H9 (cell line): ENCODE data around the gene ETV2. TPM values are rescaled to one million over a fixed set of nuclear protein-coding genes. Genes with fewer than 3 reads are reported as not detected.

Experiments used
- DNase-seq: peaks from one replicate; pipeline ENCODE4 v3.0.0-alpha.2; 2017
- H2AFZ ChIP-seq: one replicate; pipeline ENCODE4 v1.6.1; 2013; ENCODE audit warnings: mild to moderate bottlenecking, low read length, control low read depth, moderate library complexity
- H2AK5ac ChIP-seq: 2 replicates; pipeline ENCODE4 v1.6.1; 2013; ENCODE audit warnings: low read length, control low read depth, mixed read lengths; ENCODE audit not compliant: insufficient read length
- H2BK120ac ChIP-seq: one replicate; pipeline ENCODE4 v1.6.1; 2013; ENCODE audit warnings: low read depth, mild to moderate bottlenecking, low read length, control low read depth, inconsistent platforms; ENCODE audit not compliant: poor library complexity, severe bottlenecking
- H2BK12ac ChIP-seq: 2 replicates; pipeline ENCODE4 v1.6.1; 2013; ENCODE audit warnings: low read length, control low read depth, mixed read lengths, low read depth; ENCODE audit not compliant: insufficient read length
- H2BK15ac ChIP-seq: 2 replicates; pipeline ENCODE4 v1.6.1; 2013; ENCODE audit warnings: low read depth, low read length, control low read depth
- H2BK20ac ChIP-seq: one replicate; pipeline ENCODE4 v1.6.1; 2013; ENCODE audit warnings: low read depth, mild to moderate bottlenecking, low read length, control low read depth, inconsistent platforms; ENCODE audit not compliant: poor library complexity, severe bottlenecking
- H2BK5ac ChIP-seq: 2 replicates; pipeline ENCODE4 v1.6.1; 2013; ENCODE audit warnings: low read length, control low read depth, mixed read lengths; ENCODE audit not compliant: insufficient read length
- H3K14ac ChIP-seq: 2 replicates; pipeline ENCODE4 v1.6.1; 2013; ENCODE audit warnings: low read length, control low read depth; ENCODE audit not compliant: insufficient read depth
- H3K18ac ChIP-seq: 2 replicates; pipeline ENCODE4 v1.6.1; 2013; ENCODE audit warnings: low read depth, mild to moderate bottlenecking, mixed read lengths, low read length, control low read depth; ENCODE audit not compliant: insufficient read length
- H3K23ac ChIP-seq: 2 replicates; pipeline ENCODE4 v1.6.1; 2013; ENCODE audit warnings: low read length, control low read depth, mixed read lengths, low read depth; ENCODE audit not compliant: insufficient read length
- H3K23me2 ChIP-seq: 2 replicates; pipeline ENCODE4 v1.6.1; 2013; ENCODE audit warnings: low read depth, mild to moderate bottlenecking, mixed read lengths, low read length, control low read depth; ENCODE audit not compliant: insufficient read length, poor library complexity, severe bottlenecking
- H3K27ac ChIP-seq: 2 replicates; pipeline ENCODE4 v1.5.1; 2013; ENCODE audit warnings: low read length, control low read depth, mixed read lengths, low read depth; ENCODE audit not compliant: insufficient read length
- H3K27me3 ChIP-seq: 2 replicates; pipeline ENCODE4 v1.6.1; 2013; ENCODE audit warnings: low read length, control low read depth, inconsistent platforms; ENCODE audit not compliant: insufficient read depth
- H3K4ac ChIP-seq: 2 replicates; pipeline ENCODE4 v1.6.1; 2013; ENCODE audit warnings: low read depth, mild to moderate bottlenecking, control low read depth, inconsistent platforms, low read length, moderate library complexity
- H3K4me1 ChIP-seq: 2 replicates; pipeline ENCODE4 v1.6.1; 2013; ENCODE audit warnings: low read length, control low read depth, inconsistent platforms; ENCODE audit not compliant: insufficient read depth
- H3K4me2 ChIP-seq: 2 replicates; pipeline ENCODE4 v1.6.1; 2013; ENCODE audit warnings: low read length, control low read depth, mixed read lengths; ENCODE audit not compliant: insufficient read length, insufficient read depth
- H3K56ac ChIP-seq: 2 replicates; pipeline ENCODE4 v1.6.1; 2013; ENCODE audit warnings: low read depth, mild to moderate bottlenecking, mixed read lengths, low read length, control low read depth; ENCODE audit not compliant: insufficient read length
- H3K79me1 ChIP-seq: 2 replicates; pipeline ENCODE4 v1.6.1; 2013; ENCODE audit warnings: low read depth, mild to moderate bottlenecking, moderate library complexity, low read length, control low read depth, inconsistent platforms; ENCODE audit not compliant: insufficient read depth, poor library complexity, severe bottlenecking
- H3K79me2 ChIP-seq: 2 replicates; pipeline ENCODE4 v1.6.1; 2013; ENCODE audit warnings: low read length, control low read depth, inconsistent platforms; ENCODE audit not compliant: insufficient read depth
- H3K9ac ChIP-seq: 2 replicates; pipeline ENCODE4 v1.6.1; 2013; ENCODE audit warnings: low read length, control low read depth, mixed read lengths; ENCODE audit not compliant: insufficient read length; ENCODE audit errors: extremely low read depth
- H3K9me3 ChIP-seq: one replicate; pipeline ENCODE4 v1.6.1; 2013; ENCODE audit warnings: low read depth, low read length, inconsistent platforms; ENCODE audit not compliant: control insufficient read depth
- H3T11ph ChIP-seq: one replicate; pipeline ENCODE4 v1.6.1; 2013; ENCODE audit warnings: mild to moderate bottlenecking, low read length, control low read depth, inconsistent platforms
- H4K20me1 ChIP-seq: one replicate; pipeline ENCODE4 v1.6.1; 2013; ENCODE audit not compliant: control insufficient read depth, insufficient read length, insufficient read depth
- H4K5ac ChIP-seq: 2 replicates; pipeline ENCODE4 v1.6.1; 2013; ENCODE audit warnings: low read depth, mild to moderate bottlenecking, mixed read lengths, low read length, control low read depth; ENCODE audit not compliant: insufficient read length
- H4K8ac ChIP-seq: replicated peaks from 2 replicates; pipeline ENCODE4 v1.6.1; 2013; ENCODE audit warnings: low read length, control low read depth, mixed read lengths, low read depth; ENCODE audit not compliant: insufficient read length
- H4K91ac ChIP-seq: 2 replicates; pipeline ENCODE4 v1.6.1; 2013; ENCODE audit warnings: low read depth, mild to moderate bottlenecking, moderate library complexity, mixed read lengths, low read length, control low read depth; ENCODE audit not compliant: insufficient read length
- H3K27ac Mint-ChIP-seq, 3 experiments: 2 replicates in 2 of 3; 3 replicates in 1 of 3; pipeline ENCODE4 v1.8.0; 2020 to 2021; ENCODE audit warnings: mixed read lengths in 3 of 3, mild to moderate bottlenecking in 1 of 3, moderate library complexity in 1 of 3
- H3K27me3 Mint-ChIP-seq: 2 replicates; pipeline ENCODE4 v1.8.0; 2021; ENCODE audit warnings: low read depth, mild to moderate bottlenecking, moderate library complexity, mixed read lengths
- H3K36me3 Mint-ChIP-seq, 3 experiments: 2 replicates in 2 of 3; 3 replicates in 1 of 3; pipeline ENCODE4 v1.8.0; 2020 to 2021; ENCODE audit warnings: low read depth in 3 of 3, mixed read lengths in 3 of 3; ENCODE audit not compliant: insufficient read depth in 1 of 3
- H3K4me1 Mint-ChIP-seq, 2 experiments: 2 replicates each; pipeline ENCODE4 v1.8.0; 2020; ENCODE audit warnings: mixed read lengths in 2 of 2
- H3K4me3 Mint-ChIP-seq, 2 experiments: 2 replicates in 1 of 2; 3 replicates in 1 of 2; pipeline ENCODE4 v1.8.0; 2020 to 2021; ENCODE audit warnings: mild to moderate bottlenecking in 2 of 2, mixed read lengths in 2 of 2, moderate library complexity in 1 of 2
- H3K9me3 Mint-ChIP-seq, 2 experiments: 2 replicates in 1 of 2; 3 replicates in 1 of 2; pipeline ENCODE4 v1.8.0; 2020; ENCODE audit warnings: mild to moderate bottlenecking in 2 of 2, mixed read lengths in 2 of 2, moderate library complexity in 1 of 2
- WGBS: extraction: QIAGEN DNeasy Blood & Tissue Kit; methylation state at CpG from one replicate; pipeline ENCODE4 v1.1.7; 2013; ENCODE audit warnings: missing lambda C conversion rate, low lambda C conversion rate, mixed read lengths; ENCODE audit not compliant: insufficient read length; ENCODE audit errors: extremely low coverage; 5-methylcytosine and 5-hydroxymethylcytosine counted together
- total RNA-seq: library from RNA; stranded (reverse); gene quantifications from 2 replicates; pipeline ENCODE4 v1.2.1, GENCODE V29; 2021
- TF ChIP-seq, protein P1 (sequence below): fragments of 200-600 bp; sonication (generic); conservative IDR thresholded peaks from 3 replicates; pipeline ENCODE4 v1.8.0; 2021; ENCODE audit warnings: antibody characterized with exemption, mild to moderate bottlenecking

ETV2 gene
- total RNA-seq, 1 experiment from 2014 or later, result 1.9 TPM

DNA sequence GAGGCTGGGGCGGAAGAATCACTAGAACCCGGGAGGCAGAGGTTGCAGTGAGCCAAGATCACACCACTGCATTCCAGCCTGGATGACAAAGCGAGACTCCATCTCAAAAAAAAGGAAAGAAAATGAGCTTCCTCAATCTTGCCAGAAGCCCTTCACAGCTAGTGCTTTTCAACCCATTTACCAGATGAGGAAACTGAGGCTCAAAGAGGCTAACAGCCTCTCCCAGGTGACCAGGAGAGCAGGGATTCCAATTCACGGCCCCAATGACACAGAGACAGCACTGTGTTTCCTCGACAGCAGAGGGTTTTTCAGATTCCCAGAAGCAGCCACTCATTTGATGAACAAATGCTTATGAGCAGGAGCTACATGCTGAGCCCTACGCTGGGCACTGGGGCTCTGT lies 28.0 kb downstream of the ETV2 start:
- WGBS, result no CpG with 5 or more reads among the region's 6 CpGs
- H3K4ac ChIP-seq, result no peak overlapping the region
- no peak overlapping the region for H2BK5ac ChIP-seq
- H3K4me1 ChIP-seq, result no peaks in the 10 kb centered on the region
- no peak overlapping the region for H3K18ac ChIP-seq
- TF ChIP-seq, protein P1, sequence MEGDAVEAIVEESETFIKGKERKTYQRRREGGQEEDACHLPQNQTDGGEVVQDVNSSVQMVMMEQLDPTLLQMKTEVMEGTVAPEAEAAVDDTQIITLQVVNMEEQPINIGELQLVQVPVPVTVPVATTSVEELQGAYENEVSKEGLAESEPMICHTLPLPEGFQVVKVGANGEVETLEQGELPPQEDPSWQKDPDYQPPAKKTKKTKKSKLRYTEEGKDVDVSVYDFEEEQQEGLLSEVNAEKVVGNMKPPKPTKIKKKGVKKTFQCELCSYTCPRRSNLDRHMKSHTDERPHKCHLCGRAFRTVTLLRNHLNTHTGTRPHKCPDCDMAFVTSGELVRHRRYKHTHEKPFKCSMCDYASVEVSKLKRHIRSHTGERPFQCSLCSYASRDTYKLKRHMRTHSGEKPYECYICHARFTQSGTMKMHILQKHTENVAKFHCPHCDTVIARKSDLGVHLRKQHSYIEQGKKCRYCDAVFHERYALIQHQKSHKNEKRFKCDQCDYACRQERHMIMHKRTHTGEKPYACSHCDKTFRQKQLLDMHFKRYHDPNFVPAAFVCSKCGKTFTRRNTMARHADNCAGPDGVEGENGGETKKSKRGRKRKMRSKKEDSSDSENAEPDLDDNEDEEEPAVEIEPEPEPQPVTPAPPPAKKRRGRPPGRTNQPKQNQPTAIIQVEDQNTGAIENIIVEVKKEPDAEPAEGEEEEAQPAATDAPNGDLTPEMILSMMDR, result no peak
- no peaks in the 10 kb centered on the region for H3K9me3 ChIP-seq
- no peak overlapping the region for H4K8ac ChIP-seq
- H2AK5ac ChIP-seq, result no peak overlapping the region
- no peak overlapping the region for H3K14ac ChIP-seq
- no peaks in the 10 kb centered on the region for H3K79me2 ChIP-seq
- H3T11ph ChIP-seq, result no peak overlapping the region
- no peak overlapping the region for H3K27ac ChIP-seq
- no peak overlapping the region for H3K4me2 ChIP-seq
- no peak overlapping the region for H2BK15ac ChIP-seq
- Mint-ChIP-seq H3K4me1 (peaks cover 4 to 6% of the 10 kb centered on the region in 2 experiments; a peak in 3 of 4 replicates), H3K27ac (no peak overlapping the region; a peak in 1 of 7 replicates), H3K4me3 (no peak overlapping the region), H3K36me3 (no peaks in the 10 kb centered on the region; a peak in 3 of 7 replicates), H3K9me3 (no peaks in the 10 kb centered on the region), H3K27me3 (peaks cover 25% of the 10 kb centered on the region)
- H2BK20ac ChIP-seq, result no peak overlapping the region
- H2AFZ ChIP-seq, result no peak overlapping the region
- peaks cover 8% of the 10 kb centered on the region for H3K23me2 ChIP-seq
- no peak overlapping the region for H2BK120ac ChIP-seq
- DNase-seq, result no peak
- no peaks in the 10 kb centered on the region for H3K27me3 ChIP-seq
- no peaks in the 10 kb centered on the region for H3K79me1 ChIP-seq
- H4K5ac ChIP-seq, result no peak overlapping the region
- H4K20me1 ChIP-seq, result no peaks in the 10 kb centered on the region
- no peak overlapping the region for H3K9ac ChIP-seq
- H3K56ac ChIP-seq, result no peak overlapping the region
- H3K23ac ChIP-seq, result no peak overlapping the region
- no peak overlapping the region for H4K91ac ChIP-seq
- H2BK12ac ChIP-seq, result no peak overlapping the region
